ENCODE results near the gene NFATC4.

The NFATC4 gene

DNA sequence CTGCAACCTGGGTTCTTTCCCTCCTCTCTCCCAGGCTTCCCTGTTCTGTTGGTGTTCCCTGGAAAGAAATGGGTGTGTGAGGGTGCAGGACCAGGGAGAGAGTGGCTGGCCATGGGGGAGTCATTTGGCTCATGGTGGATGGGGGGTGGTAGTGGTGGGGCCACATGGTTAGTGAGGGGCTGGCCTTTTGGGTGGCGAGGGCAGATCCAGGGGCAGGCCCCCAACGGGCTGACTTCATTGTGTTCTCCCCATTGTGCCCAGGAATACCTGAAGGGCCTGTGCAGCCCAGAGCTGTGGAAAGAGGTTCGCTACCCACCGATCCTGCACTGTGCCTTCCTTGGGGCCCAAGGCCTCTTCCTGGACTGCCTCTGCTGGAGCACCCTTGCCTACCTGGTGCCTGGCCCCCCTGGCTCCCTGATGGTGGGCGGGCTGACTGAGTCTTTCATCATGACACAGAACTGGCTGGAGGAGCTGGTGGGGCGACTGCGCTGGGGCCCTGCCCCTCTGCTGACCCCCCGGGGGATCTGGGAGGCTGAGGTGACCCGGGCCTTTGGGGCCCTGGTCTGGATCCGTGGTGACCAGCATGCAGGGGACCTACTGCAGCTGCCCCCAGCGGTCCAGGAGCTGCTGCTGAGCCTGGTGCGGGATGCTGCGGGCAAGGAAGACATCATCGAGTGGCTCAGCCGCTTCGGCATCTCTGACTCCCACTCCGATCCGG is 39.8 kb downstream of the NFATC4 start:
- DNase-seq (ENCODE audit: low read depth in 4 of 4, low spot score in 1 of 4): no peak

DNA sequence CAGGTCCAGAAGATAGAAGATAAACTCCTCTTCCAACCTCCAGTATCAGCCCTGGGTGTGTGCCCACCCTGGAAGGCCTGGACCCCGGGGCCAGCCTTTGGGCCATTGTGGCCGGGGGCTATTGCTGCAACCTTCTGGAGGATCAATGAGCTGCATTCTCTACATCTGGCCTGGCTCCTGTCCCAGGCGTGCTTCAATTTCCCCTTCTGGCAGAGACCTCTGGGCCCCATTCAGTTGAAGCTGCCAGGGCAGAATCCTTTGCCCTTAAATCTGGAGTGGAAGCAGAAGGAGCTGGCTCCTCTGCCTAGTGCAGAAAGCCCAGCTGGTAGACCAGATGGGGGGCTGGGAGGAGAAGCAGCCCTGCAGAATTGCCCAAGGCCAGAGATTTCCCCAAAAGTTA is 40.8 kb downstream of the NFATC4 start:
- DNase-seq (ENCODE audit: low read depth in 4 of 4, low spot score in 1 of 4): no peak

DNA sequence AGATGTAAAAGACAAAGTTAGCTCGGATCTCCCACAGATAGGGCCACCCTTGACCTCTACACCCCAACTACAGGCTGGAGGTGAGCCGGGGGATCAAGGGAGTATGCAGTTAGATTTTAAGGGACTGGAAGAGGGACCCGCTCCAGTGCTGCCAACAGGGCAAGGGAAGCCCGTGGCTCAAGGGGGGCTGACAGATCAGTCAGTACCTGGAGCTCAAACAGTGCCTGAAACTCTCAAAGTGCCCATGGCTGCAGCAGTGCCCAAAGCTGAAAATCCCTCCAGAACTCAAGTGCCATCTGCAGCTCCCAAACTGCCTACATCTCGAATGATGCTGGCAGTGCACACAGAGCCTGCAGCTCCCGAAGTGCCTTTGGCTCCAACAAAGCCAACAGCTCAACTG is 41.2 kb downstream of the NFATC4 start:
- DNase-seq (ENCODE audit: low read depth in 4 of 4, low spot score in 1 of 4): no peak

DNA sequence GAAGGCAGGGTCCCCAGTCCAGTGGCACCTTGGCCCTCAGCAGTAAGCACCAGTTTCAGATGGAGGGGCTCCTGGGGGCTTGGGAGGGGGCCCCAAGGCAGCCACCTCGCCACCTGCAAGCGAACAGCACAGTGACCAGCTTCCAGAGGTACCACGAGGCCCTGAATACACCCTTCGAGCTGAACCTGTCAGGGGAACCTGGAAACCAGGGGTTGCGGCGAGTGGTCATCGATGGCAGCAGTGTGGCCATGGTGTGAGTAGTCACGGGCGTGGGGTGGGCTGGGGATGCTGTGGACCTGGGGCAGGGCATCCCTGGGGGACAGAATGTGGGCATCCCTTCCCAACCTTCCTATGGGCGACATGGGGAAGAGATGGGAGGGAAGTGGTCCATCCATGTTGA is 42.0 kb downstream of the NFATC4 start:
- DNase-seq (ENCODE audit: low read depth in 4 of 4, low spot score in 1 of 4): no peak

DNA sequence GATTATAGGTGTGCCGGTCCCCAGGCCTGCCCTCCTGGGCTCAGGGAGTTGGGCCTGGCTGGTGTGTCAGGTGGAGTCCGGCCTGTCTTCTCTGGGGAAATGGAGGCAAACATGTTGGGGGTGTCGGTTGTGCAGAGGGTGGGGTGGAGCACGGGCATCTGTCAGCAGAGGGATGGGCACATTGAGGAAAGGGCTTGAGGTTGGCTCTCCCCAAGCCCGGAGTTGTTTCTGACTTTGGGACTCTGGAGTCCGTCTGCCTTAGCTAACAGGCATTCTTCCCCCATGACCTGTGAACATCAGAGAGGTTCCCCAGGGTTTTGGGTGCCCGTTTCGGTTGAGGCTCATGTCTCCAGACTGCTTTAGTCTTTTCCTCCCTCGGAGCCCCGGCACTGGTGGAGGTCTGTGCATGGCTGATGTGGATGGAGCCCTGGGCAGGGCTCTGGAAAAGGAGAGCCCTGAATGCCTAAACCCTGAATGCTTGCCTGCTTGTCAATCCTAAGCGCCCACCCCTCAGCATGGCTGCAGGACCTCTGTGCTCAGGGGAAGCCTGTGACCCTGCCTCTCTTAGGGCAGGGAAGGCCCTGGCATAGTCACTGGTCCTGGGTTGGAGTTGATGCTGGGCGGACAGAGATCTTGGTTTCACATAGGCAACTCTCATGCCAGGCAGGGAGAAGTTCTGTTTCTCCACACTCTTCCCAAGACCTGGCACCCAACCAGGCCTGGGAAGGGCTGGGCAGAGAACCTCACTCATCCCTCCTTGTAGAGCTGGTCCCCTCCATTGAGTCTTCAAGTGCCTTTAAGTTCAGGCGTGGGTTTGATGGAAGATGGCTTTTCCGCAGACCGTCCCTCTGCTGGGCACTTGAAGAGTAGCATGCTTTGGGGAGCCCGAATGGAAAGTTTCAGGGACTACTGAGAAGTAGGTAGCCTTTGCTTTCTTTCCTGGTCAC is 43.7 kb downstream of the NFATC4 start:
- DNase-seq (ENCODE audit: low read depth in 4 of 4, low spot score in 1 of 4): no peak

DNA sequence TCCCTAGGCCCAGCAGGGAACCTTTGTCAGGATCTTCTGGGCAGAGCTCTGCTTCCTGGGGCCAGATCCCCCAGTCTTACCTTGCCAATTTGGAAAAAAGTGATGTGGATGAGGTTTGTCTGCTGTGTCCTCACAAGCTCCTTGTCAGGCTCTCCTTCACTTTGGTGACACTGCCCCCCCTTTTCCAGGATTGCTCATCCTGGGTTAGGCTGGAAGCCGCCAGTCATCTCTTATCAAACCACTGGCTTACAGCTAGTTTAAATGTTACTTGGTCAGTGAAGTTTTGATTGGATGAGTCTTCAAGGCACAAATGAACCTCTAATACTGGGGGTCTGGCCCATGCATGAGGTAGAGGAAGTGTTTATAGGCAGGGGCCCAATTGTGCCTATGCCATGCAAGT is 46.1 kb downstream of the NFATC4 start:
- DNase-seq (ENCODE audit: low read depth in 4 of 4, low spot score in 1 of 4): no peak

DNA sequence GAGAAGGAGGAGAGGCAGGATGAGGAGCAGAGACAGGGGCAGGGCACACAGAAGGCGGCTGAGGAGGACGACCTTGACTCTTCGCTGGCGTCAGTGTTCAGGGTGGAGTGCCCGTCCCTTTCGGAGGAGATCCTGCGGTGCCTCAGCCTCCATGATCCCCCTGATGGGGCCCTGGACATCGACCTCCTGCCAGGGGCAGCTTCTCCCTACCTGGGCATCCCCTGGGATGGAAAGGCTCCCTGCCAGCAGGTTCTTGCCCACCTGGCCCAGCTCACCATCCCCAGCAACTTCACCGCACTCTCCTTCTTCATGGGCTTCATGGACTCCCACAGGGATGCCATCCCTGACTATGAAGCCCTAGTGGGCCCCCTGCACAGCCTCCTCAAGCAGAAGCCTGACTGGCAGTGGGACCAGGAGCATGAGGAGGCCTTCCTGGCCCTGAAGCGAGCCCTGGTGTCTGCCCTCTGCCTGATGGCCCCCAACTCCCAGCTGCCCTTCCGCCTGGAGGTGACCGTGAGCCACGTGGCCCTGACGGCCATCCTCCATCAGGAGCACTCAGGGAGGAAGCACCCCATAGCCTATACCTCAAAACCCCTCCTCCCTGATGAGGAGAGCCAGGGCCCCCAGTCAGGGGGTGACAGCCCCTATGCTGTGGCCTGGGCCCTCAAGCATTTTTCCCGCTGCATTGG is 46.9 kb downstream of the NFATC4 start:
- DNase-seq (ENCODE audit: low read depth in 4 of 4, low spot score in 1 of 4): no peak

DNA sequence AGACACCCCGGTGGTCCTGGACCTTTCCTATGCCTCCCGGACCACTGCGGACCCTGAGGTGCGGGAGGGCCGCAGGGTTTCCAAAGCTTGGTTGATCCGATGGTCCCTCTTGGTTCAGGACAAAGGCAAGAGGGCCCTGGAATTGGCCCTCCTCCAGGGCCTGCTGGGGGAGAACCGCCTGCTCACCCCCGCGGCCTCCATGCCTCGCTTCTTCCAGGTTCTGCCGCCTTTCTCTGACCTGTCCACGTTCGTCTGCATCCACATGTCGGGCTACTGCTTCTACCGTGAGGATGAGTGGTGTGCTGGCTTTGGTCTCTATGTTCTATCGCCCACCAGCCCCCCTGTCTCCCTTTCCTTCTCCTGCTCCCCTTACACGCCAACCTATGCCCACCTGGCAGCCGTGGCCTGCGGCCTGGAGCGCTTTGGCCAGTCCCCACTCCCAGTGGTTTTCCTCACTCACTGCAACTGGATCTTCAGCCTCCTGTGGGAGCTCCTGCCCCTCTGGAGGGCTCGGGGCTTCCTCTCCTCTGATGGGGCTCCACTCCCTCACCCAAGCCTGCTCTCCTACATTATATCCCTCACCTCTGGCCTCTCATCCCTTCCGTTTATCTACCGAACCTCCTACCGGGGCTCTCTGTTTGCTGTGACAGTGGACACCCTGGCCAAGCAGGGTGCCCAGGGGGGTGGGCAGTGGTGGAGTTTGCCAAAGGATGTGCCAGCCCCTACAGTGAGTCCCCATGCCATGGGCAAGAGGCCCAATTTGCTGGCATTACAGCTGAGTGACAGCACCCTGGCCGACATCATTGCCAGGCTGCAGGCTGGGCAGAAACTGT is 47.7 kb downstream of the NFATC4 start:
- no peak for DNase-seq (ENCODE audit: low read depth in 4 of 4, low spot score in 1 of 4)

DNA sequence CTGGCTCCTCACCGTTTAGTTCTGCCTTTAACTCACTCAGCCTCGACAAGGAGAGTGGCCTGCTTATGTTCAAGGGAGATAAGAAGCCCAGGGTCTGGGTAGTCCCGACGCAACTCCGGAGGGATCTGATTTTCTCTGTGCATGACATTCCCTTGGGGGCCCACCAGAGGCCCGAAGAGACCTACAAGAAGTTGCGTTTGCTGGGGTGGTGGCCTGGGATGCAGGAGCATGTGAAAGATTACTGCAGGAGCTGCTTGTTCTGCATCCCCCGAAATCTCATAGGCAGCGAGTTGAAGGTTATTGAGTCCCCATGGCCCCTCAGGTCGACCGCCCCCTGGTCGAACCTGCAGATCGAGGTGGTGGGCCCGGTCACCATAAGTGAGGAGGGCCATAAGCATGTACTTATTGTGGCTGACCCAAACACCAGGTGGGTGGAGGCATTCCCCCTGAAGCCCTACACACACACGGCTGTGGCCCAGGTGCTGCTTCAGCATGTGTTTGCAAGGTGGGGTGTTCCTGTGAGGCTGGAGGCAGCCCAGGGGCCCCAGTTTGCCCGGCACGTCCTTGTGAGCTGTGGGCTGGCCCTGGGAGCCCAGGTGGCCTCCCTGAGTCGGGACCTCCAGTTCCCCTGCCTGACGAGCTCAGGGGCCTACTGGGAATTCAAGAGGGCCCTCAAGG is 48.4 kb downstream of the NFATC4 start:
- no peak for DNase-seq (ENCODE audit: low read depth in 4 of 4, low spot score in 1 of 4)

DNA sequence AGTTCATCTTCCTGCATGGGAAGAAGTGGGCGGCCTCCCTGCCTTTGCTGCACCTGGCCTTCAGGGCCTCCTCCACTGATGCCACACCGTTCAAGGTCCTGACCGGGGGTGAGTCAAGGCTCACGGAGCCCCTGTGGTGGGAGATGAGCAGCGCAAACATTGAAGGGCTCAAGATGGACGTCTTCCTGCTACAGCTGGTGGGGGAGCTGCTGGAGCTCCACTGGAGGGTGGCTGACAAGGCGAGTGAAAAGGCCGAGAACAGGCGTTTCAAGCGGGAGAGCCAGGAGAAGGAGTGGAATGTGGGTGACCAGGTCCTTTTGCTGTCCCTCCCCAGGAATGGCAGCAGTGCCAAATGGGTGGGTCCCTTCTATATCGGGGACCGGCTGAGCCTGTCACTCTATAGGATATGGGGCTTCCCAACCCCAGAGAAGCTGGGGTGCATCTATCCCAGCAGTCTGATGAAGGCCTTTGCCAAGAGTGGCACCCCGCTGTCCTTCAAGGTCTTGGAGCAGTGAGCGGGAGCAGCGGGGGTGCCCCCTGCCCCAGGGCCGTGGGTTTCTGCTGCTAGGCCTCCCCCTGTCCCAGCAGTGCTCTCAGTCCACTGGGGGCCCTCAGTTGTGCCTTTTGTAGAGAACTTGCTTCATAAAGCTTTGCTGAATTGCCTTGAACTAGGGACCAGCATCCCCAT is 49.1 kb downstream of the NFATC4 start:
- DNase-seq (ENCODE audit: low read depth in 4 of 4, low spot score in 1 of 4): no peak

DNA sequence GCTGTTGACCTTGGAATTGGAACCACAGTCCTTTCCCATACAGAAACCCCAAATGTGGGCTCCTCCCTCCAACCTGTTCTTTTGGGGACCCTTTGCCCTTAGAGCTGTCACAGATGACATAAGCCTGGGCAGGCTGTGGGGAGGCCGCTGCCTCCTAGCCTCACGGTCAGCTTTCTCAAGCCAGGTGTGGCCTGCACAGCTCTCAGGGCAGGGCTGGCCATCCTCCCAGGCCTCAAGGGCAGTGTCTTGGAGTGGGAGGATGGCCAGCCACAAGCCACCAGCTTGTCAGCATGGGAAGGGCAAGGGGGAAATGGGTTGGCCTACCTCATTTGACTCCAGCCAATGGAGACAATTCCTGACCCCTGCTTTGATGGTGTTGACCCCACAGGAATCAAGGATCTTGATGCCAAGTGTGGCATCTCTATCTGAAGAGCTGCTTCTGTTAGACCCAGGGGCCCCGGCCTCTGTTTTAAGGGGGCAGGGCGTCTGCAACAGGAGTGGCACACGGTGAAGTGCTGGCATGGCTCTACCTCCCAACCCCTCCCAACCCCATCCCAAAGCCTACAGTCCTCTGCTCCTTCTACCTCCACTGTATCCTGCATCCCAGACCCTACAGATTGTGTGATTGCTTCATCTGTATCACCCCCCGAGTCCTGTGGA is 50.0 kb downstream of the NFATC4 start:
- DNase-seq (ENCODE audit: low read depth in 4 of 4, low spot score in 1 of 4): no peak

DNA sequence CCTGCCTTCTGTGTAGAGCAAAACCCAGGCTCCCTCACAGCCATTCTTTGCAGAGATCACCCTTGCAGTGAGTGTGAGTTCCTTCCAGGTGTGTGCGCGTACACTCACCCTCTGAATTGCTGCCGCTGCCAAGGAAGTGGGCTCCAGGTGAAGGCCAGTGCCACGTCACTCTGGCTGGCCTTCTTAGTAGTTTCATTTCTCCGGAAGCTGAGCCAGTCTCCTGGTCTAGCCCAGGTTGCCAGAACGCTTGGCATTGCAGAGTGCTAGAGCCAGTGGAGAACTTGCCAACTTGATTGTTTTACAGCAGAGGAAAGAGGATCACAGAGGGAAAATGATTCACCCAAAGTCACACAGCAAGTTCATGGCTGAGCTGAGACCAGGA is 50.5 kb downstream of the NFATC4 start:
- no peak for DNase-seq (ENCODE audit: low read depth in 4 of 4, low spot score in 1 of 4)

DNA sequence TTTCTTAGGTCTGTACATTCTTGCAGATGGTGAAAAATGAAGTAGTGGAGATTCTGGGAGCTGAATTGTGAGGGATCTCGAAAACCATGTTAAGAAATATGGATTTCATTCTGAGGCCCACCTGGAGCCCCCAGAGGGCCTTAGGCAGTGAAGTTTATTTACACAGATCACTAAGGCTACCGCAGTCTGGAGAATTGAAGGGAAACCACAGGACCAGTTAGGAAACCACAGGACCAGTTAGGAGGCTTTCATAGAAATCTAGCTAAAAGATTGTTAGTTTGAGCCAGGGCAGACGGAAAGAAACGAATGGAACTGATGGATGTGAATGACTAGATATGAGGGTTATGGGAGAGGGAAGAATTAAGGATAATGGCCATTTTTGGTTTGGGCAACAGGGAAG is 54.3 kb downstream of the NFATC4 start:
- DNase-seq (ENCODE audit: low read depth in 4 of 4, low spot score in 1 of 4): no peak

DNA sequence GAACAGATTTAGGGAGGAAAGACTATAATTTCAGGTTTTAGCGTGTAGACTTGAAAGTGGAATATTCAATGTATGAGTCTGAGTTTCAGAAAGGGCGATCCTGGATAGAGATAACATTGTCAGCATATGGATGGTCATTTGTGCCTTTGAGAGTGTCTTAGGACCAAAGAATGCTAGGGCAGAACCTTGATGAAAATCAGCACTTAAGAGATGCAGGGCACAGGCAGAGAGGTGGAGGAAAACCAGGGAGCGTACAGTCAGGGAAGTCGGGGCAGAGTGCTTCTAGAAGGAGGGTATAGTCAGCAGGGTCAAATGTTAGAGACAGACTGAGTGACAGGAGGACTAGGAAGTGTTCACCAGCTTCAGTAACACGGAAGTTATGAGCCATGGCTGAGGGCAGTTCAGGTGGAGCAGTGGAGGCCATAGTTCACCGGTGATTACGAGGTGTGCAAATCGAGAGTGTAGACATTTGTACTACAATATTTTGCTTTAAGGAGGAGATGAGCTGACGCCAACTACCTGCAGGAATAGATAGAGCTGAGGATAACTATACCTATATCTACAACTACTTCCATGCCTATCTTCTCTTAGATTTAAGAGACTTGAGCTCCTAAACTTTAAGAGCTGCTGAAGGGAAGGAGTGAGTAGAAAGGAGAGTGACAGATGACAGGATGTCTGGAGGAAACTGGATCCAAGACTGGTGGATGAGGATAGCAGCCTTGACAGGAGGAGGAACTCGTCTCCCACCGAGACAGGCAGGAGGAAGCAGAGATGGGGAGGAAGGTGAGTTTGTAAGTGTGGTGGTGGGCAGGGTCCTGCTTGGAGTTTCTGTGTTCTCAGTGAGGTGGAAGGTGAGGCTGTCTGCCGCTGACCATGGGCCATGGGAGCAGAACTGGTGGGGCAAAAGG is 55.0 kb downstream of the NFATC4 start:
- DNase-seq (ENCODE audit: low read depth in 4 of 4, low spot score in 1 of 4): no peak

DNA sequence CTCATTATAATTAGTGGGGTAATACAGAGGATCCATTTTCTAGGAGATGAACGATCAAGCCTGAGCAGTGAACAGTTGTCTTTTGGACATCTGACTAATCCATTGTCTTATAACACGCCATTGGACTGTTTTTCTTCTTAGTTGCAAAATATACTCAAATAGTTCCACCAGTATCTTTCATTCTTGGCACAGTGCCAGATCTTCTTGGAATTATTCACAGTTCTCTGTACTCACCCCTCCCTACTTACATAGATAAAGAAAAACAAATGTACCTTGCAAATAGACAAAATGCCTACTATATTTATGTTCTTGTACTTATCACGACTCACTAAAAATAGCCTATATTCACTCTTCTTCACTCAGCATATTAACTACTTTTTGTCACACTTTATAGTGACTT is 57.7 kb downstream of the NFATC4 start:
- DNase-seq (ENCODE audit: low read depth in 4 of 4, low spot score in 1 of 4): no peak

DNA sequence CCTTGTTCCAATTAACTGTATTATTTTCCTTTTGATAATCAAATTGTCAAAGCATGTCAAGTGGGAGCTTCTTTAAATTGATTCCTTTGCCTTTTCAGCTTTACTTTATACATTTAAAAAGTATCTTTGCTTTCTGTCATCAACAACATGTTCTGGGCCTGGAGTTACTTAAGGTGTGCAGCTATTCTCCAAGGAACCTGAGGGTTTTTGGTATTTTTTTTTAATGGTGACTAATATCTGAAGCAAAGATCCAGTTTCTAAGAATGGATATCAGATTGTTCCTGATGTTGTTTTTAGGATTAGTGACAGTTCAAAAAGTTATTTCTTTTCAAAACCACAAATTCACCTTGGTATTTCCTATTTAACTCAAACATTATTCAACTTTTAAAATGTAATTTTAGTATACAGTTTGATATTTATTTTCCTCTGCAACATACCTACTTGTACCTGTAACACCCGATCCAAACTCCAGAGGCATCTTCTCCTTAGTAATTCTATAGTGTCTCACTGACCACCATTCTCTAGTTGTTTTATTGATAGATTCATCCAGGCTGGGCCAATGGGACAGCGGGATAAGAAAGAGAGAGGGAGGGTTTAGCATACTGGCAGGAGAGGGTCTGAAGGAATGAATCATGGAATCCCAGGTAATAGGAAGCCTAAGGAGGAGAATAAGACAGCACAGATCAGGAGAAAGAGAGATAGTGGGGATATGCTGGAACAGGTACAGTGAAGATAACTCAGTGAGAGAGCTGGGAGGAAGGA is 58.3 kb downstream of the NFATC4 start:
- DNase-seq (ENCODE audit: low read depth in 4 of 4, low spot score in 1 of 4): no peak

DNA sequence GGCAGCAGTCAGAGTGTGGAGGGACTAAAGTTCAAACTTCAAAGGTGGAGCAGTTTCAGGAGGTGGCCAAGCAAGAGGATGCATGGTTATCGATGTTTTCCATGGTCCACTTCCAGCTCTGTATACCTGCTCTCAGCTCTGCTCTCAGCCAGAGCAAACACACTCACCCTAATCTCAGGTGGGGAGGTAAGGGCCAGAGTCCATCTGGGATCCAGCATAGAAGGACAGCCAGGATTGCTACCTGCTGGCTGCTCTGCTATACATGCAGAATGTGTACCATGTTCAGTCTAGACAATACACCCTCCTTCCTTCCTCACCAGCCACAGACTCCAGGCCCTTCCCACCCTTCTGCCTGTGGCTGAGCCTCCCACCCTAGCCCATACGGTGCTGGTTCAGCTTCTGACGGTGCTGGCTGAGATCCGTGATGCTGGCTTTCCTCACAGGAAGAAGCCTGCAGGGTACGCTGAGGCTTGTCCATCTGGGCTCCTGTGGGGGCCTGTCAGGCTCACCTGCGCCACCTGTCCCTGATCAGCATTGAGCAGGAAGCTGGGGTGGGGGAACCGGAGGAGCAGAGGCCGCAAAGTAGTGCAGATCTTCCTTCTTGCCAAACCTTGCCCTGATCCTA is 59.0 kb downstream of the NFATC4 start:
- DNase-seq (ENCODE audit: low read depth in 4 of 4, low spot score in 1 of 4): no peak
